CD4-positive, alpha-beta T cell treated with Interleukin-10 for 1 hour (primary cell): ENCODE measurements around the gene S100Z.
"Not testable (repeated sequence)": the region's sequence is repeated elsewhere in the genome, so short reads cannot be mapped to it uniquely, and the experiment has no call there.

Experiments used
- DNase-seq: peaks from one replicate; pipeline ENCODE4 v3.0.0-alpha.2; 2020

The S100Z gene

DNA sequence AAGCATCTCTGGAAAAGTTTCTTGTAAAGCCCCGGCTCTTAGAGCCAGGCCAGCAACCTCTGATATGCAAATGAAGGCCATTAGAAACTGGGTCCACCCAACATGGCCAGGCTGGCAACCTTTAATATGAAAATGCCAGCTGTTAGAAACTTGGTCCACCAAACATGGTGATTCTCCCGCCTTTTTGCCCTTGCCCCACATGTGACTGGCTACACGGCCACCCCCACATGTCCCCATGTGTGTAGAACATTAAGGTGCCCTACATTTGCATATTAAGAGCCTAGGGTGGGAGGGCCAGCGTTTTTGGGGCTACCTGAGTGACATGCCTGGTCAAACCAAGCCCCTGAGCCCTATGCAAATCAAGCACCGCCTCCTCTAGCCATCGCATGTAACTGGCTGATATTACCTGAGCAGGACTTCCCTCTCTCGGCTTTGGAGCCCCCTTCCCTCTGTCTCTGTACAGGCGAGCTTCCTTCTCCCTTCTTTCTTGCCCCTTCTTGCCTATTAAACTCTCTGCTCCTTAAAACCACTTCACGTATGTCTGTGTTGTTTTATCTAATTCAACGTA is 39.0 kb downstream of the S100Z start:
- no peak for DNase-seq

DNA sequence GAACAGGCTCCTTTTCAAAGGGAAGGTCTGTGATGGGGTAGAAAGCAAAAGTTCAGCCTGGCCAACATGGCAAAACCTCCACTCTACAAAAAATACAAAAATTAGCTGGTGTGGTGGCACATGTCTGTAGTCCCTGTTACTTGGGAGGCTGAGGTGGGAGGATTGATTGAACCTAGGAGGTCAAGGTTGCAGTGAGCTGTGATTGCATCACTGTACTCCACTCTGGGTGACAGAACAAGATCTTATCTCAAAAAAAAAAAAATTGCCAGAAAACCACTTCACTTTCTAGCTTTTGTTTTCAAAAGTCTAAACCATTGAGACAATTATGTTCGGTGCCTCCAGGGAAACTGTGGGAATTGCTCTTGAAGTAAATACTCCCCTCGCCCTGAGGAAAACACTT is 43.5 kb downstream of the S100Z start:
- DNase-seq, result no peak

DNA sequence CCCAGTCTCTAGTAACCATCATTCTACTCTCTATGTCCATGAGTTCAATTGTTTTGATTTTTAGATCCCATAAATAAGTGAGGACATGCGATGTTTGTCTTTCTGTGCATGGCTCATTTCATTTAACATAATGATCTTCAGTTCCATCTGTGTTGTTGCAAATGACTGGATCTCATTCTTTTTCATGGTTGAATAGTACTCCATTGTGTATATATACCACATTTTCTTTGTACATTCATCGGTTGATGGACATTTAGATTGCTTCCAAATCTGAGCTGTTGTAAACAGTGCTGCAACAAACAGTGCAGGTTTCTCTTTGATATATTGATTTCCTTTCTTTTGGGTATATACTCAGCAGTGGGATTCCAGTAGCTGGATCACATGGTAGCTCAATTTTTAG is 46.4 kb downstream of the S100Z start:
- DNase-seq, result no peak

DNA sequence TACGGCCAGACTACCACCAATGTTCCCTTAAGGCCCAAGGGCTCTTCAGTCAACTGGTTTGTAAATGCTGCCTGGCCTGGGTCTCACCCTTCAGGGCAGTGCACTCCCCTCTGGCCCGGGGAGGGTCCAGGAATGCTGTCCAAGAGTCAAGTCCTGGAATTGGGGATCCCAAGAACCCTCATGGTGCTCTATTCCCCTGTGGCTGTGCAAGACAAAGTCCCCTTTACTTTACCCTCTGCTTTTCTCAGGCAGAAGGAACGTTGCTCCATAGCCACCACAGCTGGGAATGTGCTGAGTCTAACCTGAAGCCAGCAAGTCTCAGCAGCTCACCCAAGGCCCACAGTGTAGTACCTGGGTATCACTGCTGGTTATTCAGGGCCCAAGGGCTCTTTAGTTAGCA is 51.7 kb downstream of the S100Z start:
- no peak for DNase-seq

DNA sequence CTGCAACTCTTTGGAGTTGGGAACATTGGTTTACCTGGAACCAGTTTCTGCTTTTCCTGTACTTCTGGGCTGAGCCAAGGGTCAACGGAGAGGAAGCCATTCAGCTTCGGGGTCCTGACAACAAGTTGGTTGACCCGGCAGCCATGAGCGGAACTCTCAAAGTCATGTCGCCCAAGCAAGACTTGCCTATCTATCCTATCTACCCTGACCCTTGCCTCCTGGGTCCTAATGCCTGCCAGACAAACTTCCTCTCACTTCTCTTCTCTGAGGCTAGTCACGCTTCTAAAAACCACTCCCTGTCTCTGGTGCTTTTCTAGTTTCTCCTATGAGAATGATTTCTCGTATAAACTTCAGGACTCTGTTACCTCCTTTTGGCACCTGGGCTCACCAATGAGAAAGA is 58.4 kb downstream of the S100Z start:
- DNase-seq, result no peak

DNA sequence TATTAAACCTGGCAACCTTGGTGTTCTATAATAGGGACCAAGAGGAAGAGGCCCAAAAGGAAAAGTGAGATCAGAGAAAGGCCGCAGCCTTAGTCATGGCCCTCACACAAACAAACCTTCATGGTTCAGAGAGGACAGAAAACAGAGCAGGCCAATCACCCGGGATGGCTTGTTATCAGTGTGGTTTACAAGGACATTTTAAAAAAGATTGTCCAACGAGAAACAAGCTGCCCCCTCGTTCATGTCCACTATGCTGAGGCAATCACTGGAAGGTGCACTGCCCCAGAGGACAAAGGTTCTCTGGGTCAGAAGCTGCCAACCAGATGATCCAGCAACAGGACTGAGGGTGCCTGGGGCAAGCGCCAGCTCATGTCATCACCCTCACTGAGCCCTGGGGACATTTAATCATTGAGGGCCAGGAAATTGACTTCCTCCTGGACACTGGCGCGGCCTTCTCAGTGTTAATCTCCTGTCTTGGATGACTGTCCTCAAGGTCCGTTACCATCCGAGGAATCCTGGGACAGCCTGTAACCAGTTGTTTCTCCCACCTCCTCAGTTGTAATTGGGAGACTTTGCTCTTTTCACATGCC is 60.6 kb downstream of the S100Z start:
- DNase-seq, result not testable (repeated sequence)

DNA sequence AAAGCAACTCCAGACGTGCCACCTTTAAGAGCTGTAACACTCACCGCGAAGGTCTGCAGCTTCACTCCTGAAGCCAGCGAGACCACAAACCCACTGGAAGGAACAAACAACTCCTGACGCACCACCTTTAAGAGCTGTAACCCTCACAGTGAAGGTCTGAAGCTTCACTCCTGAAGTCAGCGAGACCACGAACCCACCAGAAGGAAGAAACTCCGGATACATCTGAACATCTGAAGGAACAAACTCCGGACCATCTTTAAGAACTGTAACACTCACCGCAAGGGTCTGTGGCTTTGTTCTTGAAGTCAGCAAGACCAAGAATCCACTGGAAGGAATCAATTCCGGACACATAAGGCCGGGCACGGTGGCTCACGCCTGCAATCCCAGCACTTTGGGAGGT is 64.9 kb downstream of the S100Z start:
- not testable (repeated sequence) for DNase-seq

DNA sequence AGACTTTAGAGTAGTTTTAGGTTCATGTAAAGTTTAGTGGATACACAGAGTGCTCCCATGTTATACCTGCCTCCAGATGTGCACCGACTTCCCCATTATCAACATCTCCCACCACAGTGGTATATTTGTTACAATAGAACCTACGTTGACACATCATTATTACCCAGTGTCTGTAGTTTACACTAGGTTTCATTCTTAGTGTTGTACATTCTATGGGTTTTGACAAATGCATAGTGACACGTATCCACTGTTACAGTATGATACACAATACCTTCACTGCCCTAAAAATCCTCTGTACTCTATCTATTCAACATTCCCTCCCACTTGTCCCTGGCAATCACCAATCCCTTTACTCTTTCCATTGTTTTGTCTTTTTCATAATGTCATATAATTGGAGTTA is 68.7 kb downstream of the S100Z start:
- no peak for DNase-seq

DNA sequence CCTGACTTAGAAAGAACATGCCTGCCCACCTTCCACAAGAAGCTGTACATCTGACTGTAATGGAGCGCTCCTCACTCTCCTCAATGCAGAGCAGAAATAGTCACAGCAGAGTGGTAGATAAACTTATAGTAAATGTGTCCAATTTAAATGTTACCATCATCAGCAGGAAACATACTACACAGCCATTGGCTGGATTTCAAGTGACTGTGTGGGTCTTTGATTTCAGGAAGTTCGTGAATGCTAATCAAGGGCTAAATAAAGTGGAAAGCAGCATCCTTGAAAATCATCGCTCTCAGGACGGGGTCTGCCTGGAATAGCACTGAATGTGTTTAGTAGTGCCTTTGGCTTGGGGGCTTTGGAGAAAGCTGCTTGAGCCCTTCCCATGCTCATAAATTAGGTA is 70.7 kb downstream of the S100Z start:
- no peak for DNase-seq

DNA sequence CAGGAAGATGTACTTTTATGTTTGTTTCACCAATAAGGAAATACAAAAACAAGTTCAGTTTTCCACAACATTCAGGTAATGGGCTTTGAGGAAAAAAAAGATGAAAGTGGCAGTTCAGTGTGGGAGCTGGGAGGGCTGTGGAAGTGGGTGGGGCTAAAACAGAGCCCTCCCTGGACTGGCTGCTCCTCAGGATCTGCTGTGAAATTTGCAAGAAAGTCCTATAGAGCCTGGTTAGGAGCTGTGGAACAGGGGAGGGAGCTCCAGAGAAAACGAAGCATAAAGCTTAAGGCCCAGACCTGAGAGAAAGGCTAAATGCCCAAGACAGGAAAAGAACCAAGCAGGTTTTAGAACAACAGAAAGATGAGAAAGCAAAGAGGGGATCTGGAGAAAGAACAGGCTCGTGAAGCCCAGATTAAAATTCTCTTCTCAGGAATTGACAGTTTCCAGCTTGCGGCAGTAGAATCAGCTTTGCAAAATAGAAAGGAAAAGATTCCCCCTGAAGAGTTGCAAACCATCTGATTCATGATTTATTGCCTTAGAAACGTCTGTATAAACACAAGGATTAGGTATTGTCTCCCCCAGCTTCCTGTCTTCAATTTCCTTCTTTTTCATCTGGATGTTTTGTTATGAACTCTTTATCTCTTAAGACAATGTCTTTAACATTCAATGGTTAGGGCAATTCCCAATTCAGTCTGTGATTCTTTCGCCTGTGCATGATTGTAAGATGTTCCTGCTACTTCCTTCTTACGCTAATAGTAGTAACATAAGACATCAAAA is 76.7 kb downstream of the S100Z start:
- DNase-seq, result no peak

DNA sequence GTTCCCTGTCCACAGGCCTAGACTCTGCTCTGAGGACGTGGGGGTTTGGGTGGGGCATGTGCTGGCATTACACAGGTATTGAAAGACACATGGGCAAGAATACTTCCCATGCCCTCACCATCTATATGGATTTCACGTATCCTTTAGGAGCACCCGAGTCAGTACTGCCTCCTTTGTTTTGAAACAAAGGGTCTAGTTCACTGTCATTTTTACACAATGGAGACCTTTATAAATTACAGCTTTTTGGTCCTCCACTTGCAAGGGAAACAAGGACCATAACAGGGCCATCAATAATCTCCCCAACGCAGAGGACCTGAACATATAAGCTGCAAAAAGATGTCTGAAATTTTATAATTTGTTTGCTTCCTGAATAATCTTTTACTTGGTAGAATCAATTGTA is 78.1 kb downstream of the S100Z start:
- DNase-seq, result no peak

DNA sequence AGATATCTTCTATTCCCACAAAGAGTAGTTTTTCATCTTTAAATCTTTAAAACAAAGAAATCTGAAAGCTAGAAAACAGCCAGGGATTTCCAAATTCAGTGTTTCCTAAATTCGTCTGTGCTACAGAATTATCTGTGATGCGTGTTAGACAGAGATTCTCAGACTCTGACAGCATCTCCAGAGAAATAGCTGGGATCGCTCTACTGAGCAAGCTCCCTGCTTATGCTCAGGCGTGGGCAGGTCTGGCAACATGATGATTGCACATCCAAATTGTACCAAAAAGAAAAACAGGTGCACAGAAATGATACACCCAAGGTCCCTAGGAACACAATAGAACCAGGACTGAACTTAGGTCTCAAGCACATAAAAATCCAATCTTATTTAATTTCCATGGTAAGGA is 80.3 kb downstream of the S100Z start:
- DNase-seq, result no peak

DNA sequence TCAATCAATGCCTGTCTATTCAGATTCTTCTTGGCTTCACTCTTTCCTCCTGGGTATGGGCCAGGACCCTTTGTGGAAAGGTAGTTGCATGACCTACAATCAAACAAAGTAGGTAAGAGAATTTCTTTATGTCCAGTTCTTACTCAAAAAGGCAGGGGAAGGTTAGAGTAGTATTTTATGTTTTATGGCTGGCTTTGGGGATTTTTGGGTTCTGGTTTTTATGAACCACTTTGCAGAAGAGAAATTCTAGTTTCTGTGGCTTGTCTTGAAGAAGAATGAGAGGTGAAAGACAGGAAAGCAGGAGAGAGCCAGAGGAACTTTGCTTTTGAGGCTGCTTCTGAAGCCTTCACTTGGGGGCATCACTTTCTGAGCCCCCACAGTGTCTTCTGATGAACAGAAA is 88.4 kb downstream of the S100Z start:
- DNase-seq, result no peak

DNA sequence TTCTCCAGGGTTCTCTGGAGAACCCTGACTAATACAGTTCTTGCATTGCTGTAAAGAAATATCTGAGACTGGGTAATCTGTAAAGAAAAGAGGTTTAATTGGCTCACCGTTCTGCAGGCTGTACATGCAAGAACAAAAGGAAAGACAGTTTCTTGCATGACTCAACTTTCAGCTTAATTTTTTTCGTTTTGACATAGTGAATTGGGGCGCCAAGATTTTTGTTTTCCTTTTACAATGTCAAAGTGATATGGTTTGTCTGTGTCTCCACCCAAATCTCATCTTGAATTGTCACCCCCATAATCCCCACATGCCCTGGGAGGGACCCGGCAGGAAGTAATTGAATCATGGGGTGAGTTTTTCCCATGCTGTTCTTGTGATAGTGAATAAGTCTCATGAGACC is 91.2 kb downstream of the S100Z start:
- DNase-seq, result no peak

DNA sequence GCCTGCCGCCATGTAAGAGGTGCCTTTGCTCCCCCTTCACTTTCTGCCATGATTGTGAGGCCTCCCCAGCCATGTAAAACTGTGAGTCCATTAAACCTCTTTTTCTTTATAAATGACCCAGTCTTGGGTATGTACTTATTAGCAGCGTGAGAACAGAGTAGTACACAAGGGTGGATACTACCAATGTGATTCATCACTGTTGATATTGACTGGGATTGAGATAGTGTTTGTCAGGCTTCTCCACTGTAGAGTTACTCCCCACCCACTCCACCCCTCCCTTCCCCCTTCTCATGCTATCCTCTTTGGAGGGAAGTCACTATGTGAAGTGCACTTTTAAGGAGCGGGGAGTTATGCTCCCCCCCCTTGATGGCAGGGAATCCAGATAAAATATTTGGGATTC is 91.6 kb downstream of the S100Z start:
- no peak for DNase-seq

DNA sequence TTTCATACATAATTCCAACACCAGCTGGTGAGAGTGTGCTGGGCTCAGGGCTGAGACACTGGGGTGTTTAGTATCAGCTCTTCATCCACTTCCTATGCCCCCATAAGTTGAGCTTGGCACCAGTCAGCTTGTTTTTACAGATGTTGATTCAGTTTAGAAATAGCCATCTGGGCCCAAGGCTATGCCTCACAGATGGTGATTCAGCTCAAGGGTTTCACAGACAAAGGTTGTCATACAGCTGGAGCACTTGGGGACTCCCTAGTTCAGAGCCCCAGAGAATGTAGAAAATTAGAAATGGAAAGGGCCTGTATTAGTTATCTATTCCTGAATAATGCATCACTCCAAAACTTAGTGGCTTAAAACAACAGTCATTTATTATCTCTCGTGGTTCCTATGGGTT is 92.8 kb downstream of the S100Z start:
- DNase-seq, result no peak

DNA sequence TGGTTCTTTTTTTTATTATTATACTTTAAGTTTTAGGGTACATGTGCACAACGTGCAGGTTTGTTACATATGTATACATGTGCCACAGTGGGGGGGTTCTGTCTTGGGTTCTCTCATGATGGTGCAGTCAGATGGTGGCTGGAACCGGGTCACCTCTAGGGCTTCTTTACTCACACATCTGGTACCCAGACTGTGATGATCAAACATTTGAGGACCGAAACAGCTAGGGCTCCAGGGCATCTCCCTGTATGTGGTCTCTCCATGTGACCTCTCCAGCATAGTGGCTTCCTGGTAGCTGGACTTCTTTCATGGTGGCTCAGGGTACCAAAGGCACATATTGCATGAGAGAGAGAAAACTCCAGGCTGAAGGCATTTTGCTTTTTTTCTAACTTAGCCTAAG is 93.2 kb downstream of the S100Z start:
- DNase-seq, result no peak

DNA sequence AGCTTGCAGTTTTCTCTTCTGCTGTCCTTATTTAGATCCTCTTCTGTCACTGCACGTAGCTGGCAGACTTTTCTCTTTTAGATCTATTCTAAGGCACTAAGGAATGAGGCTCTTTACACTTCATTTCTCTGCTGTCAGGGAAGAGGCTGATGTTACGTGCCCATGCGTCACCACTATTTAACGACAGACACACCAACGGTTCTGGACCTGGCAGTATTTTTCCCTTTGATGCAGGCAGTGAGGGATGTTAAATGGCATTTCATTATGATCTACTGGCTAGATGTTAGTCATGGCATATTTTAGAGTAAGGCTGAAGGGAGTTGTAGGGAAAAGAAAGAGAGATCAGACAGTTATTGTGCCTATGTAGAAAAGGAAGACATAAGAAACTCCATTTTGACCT is 94.8 kb downstream of the S100Z start:
- DNase-seq, result no peak

DNA sequence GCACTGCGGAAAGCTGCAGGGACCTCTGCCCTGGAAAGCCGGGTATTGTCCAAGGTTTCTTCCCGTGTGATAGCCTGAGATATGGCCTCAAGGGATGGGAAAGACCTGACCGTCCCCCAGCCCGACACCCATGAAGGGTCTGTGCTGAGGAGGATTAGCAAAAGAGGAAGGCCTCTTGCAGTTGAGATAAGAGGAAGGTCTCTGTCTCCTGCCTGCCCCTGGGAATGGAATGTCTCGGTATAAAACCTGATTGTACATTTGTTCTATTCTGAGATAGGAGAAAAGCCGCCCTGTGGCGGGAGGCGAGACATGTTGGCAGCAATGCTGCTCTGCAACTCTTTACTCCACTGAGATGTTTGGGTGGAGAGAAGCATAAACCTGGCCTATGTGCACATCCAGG is 95.4 kb downstream of the S100Z start:
- not testable (repeated sequence) for DNase-seq

DNA sequence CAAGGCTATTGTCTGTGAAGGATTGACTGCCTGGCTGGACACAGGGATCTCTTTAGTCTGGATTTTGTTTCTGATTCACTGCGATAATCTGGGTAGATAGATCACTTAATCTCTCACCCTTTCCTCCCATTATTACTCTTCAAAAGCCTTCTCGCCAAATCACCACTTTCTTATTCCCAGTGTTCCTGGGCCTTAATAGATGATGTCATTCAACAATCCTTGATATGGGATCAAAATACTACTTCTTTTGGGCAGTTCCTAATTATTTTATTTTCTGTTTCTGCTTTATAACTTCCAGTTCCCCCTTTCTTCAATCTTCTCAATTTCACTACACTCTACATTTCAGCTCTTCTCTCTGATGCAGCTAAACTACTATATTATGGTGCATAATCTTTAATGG is 96.3 kb downstream of the S100Z start:
- DNase-seq, result no peak

DNA sequence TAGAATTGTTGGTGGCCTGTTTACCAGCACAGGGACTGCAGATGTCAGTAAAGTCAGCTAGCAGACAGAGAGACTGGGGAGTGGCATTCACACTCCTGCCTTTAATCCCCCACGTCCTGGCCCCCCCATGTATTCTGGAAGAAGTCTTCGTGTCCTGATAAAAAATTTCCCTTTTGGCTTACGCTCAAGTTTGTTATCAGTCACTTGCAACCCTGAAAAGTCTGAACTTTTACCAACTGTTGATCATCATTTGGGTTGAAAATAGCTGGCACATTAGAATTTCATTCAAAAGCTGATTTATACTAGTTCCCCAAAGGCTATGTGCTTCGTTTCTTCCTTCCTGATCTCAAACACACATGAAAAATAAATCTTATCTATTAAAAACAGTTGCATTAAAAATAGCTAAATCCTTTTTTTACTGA is 97.3 kb downstream of the S100Z start:
- DNase-seq, result no peak

DNA sequence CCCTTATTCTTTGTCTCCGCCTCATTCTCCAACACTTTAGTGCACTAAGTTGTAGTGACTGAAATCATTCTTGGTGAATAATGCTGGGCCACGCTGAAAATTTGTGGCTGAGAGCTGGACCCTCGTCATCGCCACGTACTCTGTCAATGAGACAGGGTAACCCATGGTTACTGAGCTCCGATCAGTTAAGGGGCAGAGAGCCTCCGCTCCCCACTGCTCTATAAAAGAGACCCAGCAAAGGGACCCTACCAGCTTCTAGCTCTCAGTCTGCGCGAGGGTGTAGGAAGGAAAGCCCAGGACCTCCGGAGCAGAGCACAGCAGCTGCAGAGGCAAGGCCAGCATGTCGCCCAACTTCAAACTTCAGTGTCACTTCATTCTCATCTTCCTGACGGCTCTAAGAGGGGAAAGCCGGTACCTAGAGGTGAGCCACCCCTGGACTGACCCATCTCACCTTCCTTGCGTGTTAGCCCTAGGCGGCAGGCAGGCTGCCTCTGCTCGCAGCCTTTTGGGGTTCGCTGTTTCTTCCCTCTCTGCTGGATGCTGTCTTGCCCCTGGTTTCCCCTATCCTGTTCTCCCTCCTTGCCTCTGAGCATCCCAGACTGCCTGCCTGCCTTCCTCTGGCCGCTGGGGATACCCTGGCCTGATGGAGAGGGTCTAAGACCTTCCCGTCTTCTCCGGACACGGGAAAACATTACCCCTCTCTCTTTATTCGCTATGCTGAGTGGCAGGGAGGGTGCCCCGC is 103.2 kb downstream of the S100Z start, which contains the start of gene CRHBP:
CRHBP (plus strand) TSS at position 251 of the 742 bp plus-strand sequence; CDS start at position 341, 90 bp downstream.
- DNase-seq, result no peak

DNA sequence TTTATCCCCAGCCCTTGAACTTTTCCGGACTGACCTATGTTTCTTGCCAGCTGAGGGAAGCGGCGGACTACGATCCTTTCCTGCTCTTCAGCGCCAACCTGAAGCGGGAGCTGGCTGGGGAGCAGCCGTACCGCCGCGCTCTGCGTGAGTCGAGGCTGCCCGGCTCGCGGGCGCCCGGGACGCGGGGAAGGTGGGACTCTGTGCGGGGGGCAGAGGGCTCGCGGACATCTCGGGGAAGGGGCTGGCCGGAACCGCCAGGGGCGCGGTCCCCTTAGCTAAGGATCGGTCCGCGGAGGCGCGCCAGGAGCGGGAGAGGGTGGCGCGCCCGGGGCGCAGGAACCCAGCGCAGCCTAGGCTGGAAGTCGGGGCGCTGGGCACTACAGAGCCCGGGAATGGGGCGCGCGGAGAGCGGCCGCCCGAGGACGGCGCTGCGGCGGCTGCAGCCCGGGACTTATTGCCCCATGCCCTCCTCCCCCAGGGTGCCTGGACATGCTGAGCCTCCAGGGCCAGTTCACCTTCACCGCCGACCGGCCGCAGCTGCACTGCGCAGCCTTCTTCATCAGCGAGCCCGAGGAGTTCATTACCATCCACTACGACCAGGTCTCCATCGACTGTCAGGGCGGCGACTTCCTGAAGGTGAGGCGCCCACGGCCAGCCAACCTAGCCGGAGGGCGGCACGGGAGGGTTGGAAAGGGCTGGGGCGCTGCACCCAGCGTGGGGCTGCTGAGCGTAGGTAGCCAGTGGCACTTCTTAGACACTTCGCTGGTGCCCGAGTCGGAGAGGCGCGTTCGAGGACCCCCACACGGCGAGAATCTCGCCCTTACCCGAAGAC is 104.0 kb downstream of the S100Z start:
- DNase-seq, result no peak
